Left colon (tissue), 2 donors: ENCODE data around the gene ARFRP1. TPM values are rescaled to one million over a fixed set of nuclear protein-coding genes. Genes with fewer than 3 reads are reported as not detected.
"Not testable (repeated sequence)": the region's sequence is repeated elsewhere in the genome, so short reads cannot be mapped to it uniquely, and the experiment has no call there.

Experiments used
- ATAC-seq: fragments of 200-7000 bp; cut with Tn5 transposase; one replicate; pipeline ENCODE4 v1.9.1; 2020; ENCODE audit warnings: mild to moderate bottlenecking, moderate library complexity
- DNase-seq, 2 donors: peaks; one replicate each; pipeline ENCODE4 v3.0.0-alpha.2; 2020
- intact Hi-C, 2 donors: fragments of 100-400 bp; cut with DNase I in 1 of 2; cut with micrococcal nuclease in 1 of 2; formaldehyde crosslinking; loops; one replicate each; pipeline versions ENCODE4 v1.11.2 to v1.14.0; 2022; cut with DNase I, micrococcal nuclease
- total RNA-seq, 2 donors: library from RNA; stranded (reverse); fragmentation: NEBNext Ultra II Directional; extraction: Animal tissue kit (Norgen Biotek cat#: 25700); gene quantifications; one replicate each; pipeline ENCODE4 v1.2.1, GENCODE V29; 2021
- donor health status: DM: no; HTN: no; CAD: no.
- donor health status: DM: yes; HTN: yes; CAD: no.

Gene ARFRP1
- total RNA-seq, 2 donors from 2014 or later = 52.2 to 69.5 TPM

DNA sequence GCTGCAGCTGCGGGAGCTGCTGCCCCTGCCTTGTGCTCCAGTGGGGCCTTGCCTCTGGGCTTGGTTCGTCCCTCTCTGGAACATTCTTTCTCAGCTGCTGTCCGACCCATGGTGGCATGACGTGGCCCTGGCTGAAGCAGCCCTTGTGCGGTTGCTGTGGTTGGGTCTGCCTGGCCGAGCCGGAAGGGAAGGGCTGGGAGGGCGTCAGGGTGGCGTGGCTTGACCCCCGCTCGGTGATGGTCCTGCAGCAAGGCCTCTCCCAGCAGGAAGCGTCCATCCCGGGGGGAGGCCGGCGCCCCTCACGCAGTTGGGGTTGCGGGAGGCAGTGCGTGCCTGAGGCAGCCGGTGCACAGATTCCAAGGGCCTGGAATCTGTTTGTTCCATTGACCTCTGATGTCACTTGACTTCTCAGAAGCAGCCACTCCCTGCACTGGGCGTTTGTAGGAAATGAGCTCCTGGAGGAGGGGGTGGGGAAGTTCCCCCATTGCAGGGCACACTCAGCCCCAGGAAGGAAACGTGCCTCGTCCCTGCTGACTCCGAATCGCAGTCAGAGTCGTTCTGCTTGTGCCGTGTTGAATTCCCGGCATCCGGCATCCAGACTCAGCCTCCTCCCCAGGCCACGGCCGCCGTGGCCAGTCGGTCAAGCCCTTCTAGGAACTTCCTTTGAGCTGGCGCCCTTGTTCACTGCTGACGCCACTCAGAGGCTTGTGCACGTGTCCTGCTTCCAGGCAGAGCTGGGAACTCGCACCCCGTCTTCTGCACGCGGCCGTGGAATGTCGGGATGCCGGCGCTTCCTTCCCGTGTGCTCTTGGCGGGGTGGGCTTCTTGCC is 21.1 kb downstream of the ARFRP1 start:
- intact Hi-C loops = no loop called here
- ATAC-seq (peak; percentile 68), DNase-seq (peak; percentile 76 to 87)

DNA sequence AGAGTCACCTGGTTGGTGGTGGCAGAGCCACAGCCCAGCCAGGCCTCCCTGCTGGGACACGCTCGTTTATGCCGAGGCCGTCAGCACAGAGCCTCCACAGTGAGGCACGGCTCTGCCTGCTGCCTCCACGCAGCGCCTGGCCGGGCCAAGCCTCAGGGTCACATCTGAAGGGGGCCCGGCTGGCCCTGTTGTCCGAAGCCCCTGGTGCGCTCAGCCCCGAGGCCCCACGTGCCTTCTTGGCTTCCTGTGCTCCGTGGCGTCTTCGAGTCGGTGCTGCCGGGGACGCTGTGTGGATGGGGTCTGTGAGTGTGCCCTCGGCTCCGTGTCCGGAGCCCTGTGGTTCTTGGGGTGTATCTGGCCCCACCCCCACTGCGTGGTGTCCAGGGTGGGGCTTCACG is 21.7 kb downstream of the ARFRP1 start:
- DNase-seq (no peak), ATAC-seq (no peak)
- intact Hi-C loops = no loop called here

DNA sequence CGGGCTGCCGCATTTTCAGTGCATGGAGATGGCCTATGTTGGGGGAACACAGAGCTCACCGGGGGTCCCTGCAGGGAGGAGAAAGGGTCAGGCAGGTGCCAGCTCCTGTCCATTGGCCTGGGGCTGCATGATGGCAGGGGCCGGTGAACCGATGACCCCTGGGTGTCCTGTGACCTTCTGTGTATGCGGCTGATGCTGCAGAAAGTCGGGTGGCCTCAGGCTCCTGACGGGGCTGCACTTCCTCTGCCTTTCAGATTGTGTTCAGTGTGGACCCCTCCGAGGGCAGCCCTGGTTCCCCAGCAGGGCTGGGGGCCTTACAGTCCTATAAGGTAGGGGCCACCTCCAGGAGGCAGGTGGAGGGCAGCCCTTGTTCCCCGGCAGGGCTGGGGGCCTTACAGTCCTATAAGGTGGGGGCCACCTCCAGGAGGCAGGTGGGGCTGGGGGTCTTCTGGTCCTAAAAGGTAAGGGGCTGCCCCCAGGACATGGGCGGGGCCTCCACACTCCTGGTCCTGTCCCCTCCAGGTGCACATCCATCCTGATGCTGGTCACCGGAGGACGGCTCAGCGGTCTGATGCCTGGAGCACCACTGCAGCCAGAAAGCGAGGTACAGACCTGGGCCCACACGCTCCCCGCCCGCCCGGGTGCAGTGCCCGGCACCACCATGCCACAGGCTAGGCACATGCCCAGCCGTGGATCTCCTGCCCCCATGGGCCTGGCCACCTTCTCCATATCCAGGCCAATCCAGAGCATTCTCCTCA is 22.3 kb downstream of the ARFRP1 start:
- ATAC-seq (no peak), DNase-seq (no peak)
- intact Hi-C loops = no loop called here

DNA sequence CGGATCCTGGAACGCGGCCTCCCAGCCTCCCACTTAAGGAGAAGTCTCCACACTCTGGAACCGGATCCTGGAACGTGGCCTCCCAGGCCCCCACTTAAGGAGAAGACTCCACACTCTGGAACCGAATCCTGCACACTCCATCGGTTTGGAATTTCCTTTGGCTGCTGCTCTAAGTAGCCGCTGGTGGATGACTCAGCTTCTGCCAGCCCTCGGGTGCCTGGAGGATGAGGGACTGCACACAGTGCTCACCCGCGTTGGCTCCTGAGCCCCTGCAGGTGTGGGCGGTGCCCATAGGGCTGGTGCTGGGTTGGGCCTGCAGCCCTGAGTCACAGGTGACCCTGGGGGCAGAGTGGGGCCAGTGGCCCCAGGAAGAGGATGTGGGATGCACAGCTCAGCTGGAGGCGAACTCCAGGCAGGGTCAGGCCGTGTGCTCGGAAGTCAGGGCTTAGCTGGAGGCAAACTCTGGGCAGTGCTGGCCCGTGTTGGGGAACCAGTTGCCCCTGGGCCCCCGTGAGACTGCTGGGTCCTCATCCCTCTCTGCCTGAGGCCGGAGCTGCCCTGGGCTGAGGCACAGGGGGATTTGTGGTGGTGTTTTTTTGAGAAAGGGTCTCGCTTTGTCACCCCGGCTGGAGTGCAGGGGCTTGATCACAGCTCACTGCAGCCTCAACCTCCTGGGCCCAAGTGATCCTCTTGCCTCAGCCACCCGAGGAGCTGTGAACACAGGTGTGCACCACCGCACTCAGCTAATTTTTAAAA is 25.2 kb downstream of the ARFRP1 start:
- intact Hi-C loops = no loop called here
- ATAC-seq (no peak), DNase-seq (peak in 1 of 2 donors; percentile 58)

DNA sequence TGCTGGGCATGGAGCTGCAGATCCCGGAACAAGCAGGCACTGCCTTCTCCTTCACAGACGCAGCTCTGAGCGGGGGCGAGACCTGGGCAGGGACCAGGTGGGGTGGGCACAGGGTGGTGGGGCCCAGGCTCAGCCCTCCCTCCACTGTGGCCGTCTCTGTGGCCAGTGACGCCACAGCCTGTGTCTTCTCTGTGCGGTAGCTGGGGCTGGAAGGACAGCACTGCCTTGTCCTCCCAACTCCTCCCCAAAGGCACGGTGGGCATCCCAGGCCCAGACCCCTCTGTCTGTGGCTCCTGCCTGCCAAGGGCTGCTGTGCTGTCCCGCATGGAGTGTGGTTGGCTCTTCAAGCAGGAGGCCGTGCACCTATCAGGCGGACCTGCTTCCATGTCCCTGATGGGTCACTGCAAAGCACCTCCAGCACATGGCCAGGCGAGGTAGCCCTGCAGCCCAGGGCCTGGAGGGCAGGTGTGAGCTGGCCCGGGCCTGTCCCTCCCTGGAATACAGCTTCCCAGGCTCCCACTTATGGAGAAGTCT is 26.1 kb downstream of the ARFRP1 start:
- DNase-seq (no peak), ATAC-seq (peak; percentile 4)
- intact Hi-C loops = no loop called here

DNA sequence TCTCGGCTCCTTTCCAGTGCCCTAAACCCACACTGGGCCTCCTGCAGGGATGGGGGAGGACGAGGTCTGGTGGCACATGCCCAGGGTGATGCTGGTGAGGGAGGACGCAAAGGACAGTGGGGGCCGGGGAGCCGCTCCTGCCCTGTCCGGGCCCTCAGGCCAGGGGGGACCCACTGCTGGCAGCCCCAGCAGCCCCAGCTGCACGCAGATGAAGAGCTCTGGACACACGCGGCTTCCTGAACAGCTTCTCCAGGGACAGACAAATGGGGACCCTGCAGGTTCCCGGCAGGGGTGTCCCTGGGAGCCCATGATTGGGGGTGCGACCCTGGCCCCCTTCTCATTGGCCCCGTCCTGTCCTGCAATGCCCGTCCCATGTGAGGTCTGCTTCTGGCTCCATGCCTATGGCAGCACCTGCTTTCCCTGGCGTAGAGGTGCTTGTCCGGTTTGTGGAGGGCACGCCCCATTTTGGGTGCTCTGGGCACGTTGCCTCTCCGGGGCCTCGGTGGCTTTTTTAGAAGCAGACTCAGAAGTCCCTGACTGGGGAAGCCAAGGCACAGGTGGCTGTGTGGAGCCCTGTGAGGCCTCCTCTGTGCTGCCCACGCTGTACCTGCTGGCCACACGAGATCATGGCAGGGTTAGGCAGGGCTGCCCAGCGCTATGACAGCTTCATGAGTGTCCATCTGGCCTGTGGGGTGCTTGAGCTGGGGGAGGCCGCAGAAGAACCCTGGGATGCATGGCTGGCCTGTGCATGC is 26.7 kb downstream of the ARFRP1 start:
- ATAC-seq (no peak), DNase-seq (no peak)
- intact Hi-C loops = no loop called here

DNA sequence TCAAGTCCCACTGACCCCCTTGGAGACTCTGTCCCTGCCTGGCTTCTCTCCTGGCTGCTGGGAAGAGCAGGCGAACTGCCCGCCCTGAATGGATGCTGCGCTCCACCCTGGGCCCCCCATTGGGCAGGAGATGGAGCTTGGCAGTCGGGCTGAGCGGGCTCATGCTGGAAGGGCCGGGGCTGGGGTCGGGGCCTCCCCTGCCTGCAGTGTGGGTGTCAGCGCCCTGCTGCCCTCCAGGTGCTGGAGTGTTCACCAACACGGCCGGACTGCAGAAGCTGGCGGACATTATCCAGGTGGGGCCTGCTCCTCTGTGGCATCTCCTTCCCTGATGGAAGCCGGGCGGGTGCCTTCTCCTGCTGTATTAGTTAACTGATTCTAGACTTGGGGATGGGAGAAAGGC is 27.3 kb downstream of the ARFRP1 start:
- ATAC-seq = no peak
- intact Hi-C loops = no loop called here
- no peak for DNase-seq

DNA sequence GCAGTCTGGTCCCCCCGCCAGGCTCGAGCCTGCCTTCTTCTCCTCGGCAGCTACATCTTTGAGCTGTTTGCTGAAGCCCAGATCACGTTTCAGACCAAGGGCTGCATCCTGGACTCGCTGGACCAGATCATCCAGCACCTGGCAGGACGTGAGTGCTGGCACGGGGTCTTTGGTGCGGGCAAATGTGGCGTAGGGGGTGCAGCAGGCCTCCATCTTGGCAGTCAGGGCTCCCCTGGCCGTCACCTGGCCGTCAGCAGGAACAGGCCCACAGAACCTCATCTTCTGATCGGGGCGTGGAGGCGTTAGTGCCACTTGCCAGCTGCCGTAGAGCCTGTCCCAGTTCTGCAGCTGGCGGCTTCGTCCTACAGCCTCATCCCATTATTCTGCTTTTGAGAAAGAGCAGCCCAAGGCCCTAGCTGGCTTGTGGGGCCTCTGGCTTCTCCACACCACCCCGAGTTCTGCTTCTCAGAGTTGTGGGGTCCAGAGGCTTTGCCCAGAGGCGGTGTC is 27.9 kb downstream of the ARFRP1 start:
- ATAC-seq = no peak
- intact Hi-C loops = no loop called here

DNA sequence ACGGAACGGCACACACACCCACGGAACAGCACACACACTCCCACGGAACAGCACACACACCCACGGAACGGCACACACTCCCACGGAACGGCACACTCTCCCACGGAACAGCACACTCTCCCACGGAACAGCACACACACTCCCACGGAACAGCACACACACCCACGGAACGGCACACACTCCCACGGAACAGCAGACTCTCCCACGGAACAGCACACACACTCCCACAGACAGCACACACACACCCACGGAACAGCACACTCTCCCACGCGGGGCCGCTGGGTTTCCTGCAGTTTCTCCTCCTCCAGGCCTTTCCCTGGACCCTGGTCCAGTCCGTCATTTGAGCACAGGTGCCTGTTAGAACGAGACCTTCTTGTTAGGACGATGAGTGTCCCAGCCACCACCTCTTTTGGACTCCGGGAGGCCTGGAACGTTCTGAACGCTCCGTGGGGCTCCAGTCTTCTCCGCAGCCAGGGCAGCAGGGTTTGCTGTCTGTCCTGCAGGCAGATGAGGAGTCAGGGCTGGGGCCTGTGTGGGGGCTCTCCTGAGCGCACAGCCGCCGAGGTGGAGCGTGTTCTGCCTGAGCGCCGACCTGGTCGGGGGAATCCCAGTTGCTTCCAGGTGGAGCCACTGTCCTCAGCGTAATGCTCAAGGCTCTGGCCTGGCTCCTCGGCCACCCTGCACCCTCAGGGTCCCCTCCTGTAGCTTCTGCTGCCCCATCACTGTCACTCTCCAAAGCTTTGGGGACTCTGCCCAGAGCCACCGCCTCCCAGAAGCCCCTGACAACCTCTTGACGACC is 28.9 kb downstream of the ARFRP1 start:
- ATAC-seq = no peak
- intact Hi-C loops = no loop called here
- DNase-seq = no peak

More for the DNA sequence above, 27.9 kb downstream of the ARFRP1 start:
- no peak for DNase-seq

DNA sequence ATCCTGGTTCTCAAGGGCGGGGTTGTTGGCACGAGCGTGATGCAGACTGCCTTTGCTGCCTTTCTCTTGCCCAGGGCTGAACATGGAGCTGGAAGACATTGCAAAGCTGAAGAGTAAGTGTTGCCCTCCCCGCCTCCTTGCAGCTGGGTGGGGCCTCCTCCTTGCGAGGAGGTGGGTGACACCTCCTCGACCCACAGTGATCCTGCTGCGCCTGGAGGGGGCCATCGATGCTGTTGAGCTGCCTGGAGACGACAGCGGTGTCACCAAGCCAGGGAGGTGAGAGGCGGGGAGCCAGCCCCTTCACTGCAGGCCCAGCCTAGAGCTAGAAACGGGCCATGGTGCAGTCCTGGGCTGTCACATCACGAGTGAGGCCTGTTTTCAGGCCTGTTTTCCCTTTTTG is 29.7 kb downstream of the ARFRP1 start:
- intact Hi-C loops = no loop called here
- ATAC-seq = no peak

DNA sequence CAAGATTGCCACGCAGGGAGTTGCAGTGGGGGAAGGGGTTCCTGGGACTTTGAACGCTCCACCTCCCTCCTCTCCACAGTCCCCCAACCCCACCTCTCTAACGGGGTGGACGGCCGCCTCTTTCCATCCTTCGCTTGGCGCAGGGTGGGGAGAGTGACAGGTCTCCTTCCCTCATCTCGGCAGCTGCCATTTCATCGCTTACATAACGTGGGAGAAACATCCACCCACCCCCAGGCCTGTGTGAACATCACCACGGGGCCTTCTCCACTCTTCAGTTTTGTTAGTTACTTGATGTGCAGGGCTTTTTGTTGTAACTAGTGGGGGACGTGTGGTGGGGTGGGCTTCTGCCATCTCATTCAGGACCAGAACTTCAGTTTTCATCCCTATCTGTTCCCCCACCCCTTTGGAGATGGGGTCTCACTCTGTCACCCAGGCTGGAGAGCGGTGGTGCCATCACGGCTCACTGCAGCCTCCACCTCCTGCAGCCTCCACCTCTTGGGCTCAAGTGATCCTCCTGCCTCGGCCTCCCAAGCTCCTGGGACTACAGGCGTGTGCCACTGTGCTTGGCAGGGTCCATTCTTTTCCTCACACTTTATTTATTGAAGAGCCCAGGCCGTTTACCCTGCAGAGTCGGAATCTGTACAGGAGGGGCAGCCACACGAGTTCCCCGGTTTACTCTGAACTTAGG is 32.0 kb downstream of the ARFRP1 start:
- intact Hi-C loops = no loop called here
- DNase-seq = no peak
- no peak for ATAC-seq

More for the DNA sequence above, 29.7 kb downstream of the ARFRP1 start:
- no peak for DNase-seq

DNA sequence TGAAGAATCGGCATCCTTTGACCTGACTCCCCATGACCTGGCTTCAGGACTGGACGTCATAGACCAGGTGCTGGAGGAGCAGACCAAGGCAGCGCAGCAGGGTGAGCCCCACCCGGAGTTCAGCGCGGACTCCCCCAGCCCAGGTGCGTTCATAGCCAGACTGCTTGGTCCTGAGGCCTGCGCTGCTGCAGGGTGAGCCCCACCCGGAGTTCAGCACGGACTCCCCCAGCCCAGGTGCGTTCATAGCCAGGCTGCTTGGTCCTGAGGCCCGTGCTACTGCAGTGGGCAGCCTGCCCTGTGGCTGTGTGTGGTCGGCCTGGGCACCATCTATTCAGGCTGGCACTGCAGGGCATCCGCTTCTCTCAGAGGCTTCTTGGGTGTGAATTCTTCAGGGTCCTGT is 33.8 kb downstream of the ARFRP1 start:
- ATAC-seq (no peak), DNase-seq (no peak)
- intact Hi-C loops = no loop called here

DNA sequence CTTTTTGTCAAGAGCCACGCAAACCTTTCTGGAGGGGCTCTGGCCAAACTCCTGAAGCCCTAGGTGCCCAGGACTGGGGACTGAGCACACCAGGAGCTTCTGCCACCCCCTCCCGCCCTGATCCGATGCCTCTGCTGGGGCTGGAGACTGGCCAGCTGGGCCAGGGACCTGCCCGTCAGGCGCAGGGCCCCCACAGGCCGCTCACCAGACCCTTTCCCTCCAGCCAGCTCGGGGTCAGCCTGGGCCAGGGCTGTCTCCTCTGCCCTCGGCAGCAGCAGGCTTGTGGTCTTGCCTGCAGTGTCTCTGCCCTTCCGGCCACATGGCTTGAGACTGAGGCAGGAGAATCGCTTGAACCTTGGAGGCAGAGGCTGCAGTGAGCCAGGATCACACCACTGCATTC is 35.1 kb downstream of the ARFRP1 start:
- intact Hi-C loops = no loop called here
- no peak for ATAC-seq
- no peak for DNase-seq

DNA sequence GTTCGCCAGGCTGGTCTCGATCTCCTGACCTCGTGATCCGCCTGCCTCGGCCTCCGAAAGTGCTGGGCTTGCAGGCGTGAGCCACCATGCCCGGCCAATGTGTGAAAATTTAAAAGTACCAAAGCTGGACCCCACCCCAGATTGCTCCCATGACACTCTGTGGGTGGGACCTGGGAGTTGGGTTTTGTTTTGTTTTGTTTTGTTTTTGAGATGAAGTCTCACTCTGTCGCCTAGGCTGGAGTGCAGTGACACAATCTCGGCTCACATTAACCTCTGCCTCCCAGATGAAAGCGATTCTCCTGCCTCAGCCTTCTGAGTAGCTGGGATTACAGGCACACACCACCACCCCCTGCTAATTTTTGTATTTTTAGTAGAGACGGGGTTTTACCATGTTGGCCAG is 36.1 kb downstream of the ARFRP1 start:
- ATAC-seq, intact Hi-C loops, DNase-seq: not testable (repeated sequence)

DNA sequence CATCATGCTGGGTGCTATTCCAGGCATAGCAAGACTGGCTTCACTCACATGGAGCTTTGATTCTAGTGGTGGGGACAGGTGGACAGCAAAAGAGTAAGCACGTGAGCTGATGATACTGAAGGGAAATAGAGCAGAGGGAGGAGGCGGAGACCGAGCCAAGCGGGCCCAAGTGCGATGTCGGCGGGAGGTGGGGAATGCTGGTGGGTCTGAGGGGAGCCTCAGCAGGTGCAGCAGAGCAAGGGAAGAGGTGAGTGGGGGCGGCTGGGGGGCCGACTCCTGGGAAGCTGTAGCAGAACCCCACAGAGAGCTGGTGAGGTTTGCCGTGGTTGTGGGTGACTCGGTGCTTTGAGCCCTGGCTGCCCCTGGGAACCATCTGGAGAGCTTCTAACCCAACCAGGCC is 39.4 kb downstream of the ARFRP1 start:
- ATAC-seq (no peak), DNase-seq (no peak)
- intact Hi-C loops = no loop called here

DNA sequence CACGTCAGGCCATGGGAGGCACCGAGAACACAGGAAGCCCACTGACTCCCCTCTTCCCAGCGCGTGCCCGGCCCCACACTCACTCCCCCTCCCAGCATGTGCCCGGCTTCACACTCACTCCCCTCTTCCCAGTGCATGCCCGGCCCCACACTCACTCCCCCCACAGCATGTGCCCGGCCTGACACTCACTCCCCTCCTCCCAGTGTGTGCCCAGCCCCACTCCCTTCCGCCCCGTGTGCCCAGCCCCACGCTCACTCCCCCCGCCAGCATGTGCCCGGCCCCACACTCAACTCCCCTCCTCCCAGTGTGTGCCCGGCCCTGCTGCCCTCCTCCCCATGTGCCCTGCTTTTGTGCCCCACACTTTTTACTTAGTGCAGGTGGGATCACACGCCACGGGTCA is 39.9 kb downstream of the ARFRP1 start:
- DNase-seq (no peak), ATAC-seq (no peak)
- intact Hi-C loops = no loop called here

DNA sequence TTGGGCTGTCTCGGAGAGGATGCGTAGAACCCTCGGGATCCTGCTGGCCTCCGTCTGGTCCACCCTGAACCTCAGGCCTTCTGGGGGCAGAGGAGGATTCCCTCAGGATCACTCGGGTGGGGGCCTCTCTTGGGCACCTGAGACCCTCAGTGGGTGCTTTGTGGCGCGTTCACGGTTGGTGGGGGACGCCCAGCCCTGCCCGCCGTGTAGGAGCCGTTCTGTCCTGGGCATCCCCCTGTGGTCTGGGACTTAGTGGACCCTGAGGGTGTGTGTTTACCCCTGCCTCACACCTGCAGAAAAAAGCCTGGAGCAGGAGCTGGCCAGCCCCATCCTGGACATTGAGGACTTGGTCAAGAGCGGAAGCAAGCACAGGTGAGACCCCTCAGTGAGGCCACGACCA is 42.1 kb downstream of the ARFRP1 start:
- DNase-seq (no peak), ATAC-seq (no peak)
- intact Hi-C loops = no loop called here
